Cardiac fibroblast (primary cell): ENCODE data around the gene PAPPA.

ENCODE experiments used
- DNase-seq, 2 donors: peaks; one replicate each; pipeline versions ENCODE4 v3.0.0 to v3.0.0-alpha.2; 2010; ENCODE audit warnings: low read depth in 2 of 2
- H3K4me3 ChIP-seq, 2 donors: replicated peaks in 1 of 2; 1 replicate in 1 of 2; 2 replicates in 1 of 2; pipeline ENCODE4 v1.5.1; 2011; ENCODE audit warnings: low read depth in 2 of 2, low read length in 2 of 2, mild to moderate bottlenecking in 2 of 2, moderate library complexity in 1 of 2
- CTCF ChIP-seq: IDR thresholded peaks from one replicate; pipeline ENCODE4 v1.5.1; 2011; ENCODE audit warnings: low read depth, mild to moderate bottlenecking, low read length, inconsistent platforms

Gene PAPPA

GRCh38 chr9:116190637-116191396, 37.2 kb downstream of the PAPPA start:
- DNase-seq = peak; percentile 65 to 96
- no peak overlapping the region for H3K4me3 ChIP-seq
- no peak for TF ChIP-seq CTCF

- no peak overlapping the region for H3K4me3 ChIP-seq
- no peak for DNase-seq
- TF ChIP-seq CTCF = no peak
These were observed 38.2 kb downstream of the PAPPA start for GRCh38 chr9:116191576-116192415.

GRCh38 chr9:116193636-116194035, 40.0 kb downstream of the PAPPA start:
- peak; percentile 45 to 80 for DNase-seq
- no peak overlapping the region for H3K4me3 ChIP-seq
- no peak for TF ChIP-seq CTCF

- DNase-seq = no peak
- TF ChIP-seq CTCF = no peak
- H3K4me3 ChIP-seq = no peak overlapping the region
These were observed 43.2 kb downstream of the PAPPA start for GRCh38 chr9:116196806-116197205.

GRCh38 chr9:116198344-116198743, 44.8 kb downstream of the PAPPA start:
- no peak overlapping the region for H3K4me3 ChIP-seq
- no peak for TF ChIP-seq CTCF
- peak; percentile 32 to 65 for DNase-seq

GRCh38 chr9:116202219-116202912, 48.8 kb downstream of the PAPPA start:
- H3K4me3 ChIP-seq = no peak overlapping the region
- no peak for TF ChIP-seq CTCF
- DNase-seq = peak in 1 of 2 donors; percentile 29
